Activated CD8-positive, alpha-beta memory T cell treated with anti-CD3 and anti-CD28 coated beads for 24 hours (primary cell): ENCODE results near the gene MYO7B.
A peak's percentile ranks its signal among the peaks of the same experiment; 100 is the strongest.

Experiments
- DNase-seq: peaks from one replicate; pipeline ENCODE4 v3.0.0-alpha.2; 2020

The MYO7B gene

GRCh38 chr2:127575185-127575765, 39.8 kb downstream of the MYO7B start:
- DNase-seq, result no peak

GRCh38 chr2:127575941-127576432, 40.5 kb downstream of the MYO7B start:
- peak; percentile 50 for DNase-seq

GRCh38 chr2:127576433-127577207, 41.1 kb downstream of the MYO7B start:
- peak; percentile 41 for DNase-seq

DNA sequence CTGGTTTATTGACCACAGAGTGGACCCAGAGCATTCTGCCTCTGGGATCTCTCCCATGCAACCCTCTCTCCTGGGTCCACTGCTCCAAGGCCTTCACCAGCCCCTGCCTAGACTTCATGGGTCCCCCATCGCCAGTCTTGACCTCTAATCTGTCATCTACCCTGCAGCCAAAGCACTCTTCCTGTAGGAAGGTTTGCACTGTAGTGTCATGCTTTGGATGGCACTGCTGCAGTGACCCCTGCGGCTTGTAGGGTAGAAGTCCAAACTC, 41.7 kb downstream of the MYO7B start:
- DNase-seq, result no peak

DNA sequence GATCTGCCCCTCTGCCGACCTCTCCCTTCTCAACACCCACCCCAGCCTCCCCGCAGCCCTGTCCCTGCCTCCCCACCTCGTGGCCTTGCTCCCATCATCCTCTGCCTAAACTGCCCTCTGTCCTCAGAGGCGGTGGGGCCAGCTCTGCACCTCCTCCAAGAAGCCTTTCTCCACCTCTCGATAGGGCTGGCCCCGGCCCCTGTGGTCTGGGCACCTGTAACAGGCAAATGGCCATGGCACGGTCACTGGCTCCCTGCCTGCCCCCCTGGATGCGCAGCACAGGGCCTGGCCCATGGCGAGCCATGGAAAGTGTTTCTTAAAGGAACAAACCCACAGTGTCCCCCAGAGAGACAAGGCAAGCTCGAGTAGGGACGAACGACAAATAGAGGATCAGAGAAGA, 42.0 kb downstream of the MYO7B start:
- DNase-seq, result peak; percentile 53

GRCh38 chr2:127577973-127578372, 42.5 kb downstream of the MYO7B start:
- DNase-seq, result peak; percentile 21

- no peak for DNase-seq
Measured at GRCh38 chr2:127578411-127578810, 42.9 kb downstream of the MYO7B start.

DNA sequence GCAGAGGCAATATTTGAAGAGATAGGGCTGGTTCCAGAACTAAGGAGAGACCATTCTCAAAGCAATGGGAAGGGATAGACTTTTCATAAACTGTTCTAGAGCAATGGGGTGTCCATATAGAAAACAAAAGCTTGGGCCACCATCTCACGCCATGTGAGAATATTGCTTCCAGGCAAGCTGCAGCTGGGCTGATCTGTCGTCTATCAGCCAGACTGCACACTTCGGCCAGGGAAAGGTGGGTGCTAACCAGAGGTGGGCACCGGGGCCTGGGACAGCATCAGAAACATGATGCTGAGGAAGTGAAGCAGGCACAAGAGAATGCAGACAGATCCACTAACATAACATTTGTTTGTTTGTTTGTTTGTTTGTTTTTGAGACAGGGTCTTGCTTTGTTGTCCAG, 43.7 kb downstream of the MYO7B start:
- DNase-seq, result no peak

- peak; percentile 35 for DNase-seq
Measured at GRCh38 chr2:127580167-127581049, 44.9 kb downstream of the MYO7B start.

DNA sequence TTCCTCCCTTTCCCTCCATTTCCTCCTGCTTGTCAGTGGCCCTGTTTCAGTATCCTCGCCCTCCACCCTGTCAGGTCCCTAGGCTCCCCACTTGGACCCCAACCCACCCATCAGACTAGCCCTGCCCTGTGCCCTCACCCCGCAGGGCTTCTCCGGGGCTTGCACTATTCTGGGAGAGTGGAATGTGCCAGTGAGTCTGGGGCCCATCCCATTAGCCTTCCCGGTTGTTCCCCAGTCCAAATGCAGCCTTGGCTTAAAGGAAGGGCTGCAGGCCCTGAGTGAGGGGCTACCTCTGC, 45.5 kb downstream of the MYO7B start:
- peak; percentile 26 for DNase-seq

GRCh38 chr2:127581516-127582490, 46.3 kb downstream of the MYO7B start:
- DNase-seq, result peak; percentile 37

DNA sequence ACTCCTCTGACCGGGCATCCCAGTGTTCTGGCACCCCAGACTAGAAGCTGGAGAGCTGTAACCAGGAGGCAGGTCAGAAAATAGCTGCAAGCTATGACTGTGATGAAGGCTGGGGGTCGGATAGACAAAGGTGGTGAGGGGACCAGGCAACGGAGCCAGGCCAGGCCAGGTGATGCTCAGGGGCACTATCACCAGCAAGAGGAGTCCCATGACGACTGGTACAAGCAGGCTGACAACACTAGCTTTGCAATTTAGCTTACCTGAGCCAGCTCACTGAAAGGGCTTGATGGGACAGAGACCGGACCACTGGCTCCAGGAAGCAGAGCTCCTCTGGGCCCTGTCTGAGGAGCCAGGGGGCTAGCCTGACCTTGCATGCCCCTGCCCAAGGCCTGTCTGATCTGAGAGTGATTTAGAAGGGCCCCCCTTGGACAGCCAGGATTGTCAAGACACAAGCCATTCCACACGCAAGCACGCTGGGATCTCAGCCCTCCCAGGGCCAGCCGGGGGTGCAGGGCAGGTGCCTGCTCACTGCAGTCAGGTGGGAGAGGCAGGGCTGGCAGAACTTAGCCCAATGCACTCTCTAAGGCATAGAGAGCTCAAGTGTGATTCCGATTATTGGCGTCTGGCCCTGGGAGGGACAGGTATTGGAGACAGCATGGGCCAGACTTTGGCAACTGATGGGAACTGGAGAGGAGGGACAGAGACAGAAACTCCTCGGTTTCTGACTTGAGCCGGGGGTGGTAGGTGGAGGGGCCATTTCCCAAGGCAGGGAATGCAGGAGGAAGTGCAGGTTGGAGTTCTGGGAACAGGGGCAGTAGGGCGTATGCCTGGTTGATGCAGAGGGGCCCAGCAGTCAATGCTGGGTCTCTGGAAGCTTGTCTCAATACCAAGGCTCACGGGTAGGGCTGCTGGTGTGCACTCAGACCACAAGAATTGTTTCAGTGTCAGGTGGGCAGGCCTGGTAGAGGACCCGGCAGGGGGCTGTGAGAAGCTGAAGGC, 47.7 kb downstream of the MYO7B start:
- DNase-seq, result peak; percentile 50

- DNase-seq, result no peak
Measured at GRCh38 chr2:127584047-127584446, 48.6 kb downstream of the MYO7B start.

DNA sequence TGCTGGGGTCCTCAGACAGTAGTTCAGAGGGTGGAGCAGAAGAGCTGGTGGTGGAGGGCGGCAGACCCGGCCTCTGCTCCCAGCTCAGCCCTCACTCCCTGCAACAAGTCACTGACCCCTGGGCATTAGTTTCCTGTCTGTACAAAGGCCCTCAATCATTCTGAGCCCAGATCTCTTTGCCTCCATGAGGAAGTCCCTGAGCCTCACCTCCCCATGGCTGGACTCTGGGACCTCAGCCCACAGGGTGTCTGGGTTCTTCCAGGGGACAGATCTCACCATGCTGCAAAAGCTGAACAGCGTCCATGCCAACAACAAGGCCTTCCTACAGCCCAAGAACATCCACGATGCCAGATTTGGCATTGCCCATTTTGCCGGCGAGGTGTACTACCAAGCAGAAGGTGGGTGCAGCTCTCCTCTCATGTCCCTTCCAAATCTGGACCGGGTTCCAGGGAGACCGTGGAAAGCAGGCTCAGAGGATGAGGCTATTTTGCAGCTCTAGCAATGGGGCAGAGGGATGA, 49.1 kb downstream of the MYO7B start:
- DNase-seq, result peak; percentile 30

DNA sequence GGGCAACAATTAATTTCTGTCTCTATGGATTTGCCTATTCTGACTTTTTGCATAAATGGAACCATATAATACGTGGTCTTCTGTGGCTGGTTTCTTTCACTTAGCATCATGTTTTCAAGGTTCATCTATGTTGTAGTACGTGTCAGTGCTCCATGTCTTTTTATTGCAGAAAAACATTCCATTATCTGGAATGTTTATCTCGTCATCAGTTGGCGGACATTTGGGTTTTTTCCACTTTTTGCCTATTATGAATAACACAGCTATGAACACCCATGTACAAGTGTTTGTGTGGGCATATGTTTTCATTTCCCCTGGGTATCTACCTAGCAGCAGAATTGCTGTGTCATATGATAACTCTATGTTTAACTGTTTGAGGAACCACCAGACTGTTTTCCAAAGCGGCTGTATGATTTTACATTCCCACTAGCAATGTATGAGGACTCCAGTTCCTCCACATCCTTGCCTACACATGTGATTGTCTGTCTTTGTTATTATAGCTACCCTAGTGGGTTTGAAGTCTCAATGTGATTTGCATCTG, 49.9 kb downstream of the MYO7B start:
- DNase-seq, result no peak

GRCh38 chr2:127586136-127586535, 50.7 kb downstream of the MYO7B start:
- DNase-seq, result no peak

DNA sequence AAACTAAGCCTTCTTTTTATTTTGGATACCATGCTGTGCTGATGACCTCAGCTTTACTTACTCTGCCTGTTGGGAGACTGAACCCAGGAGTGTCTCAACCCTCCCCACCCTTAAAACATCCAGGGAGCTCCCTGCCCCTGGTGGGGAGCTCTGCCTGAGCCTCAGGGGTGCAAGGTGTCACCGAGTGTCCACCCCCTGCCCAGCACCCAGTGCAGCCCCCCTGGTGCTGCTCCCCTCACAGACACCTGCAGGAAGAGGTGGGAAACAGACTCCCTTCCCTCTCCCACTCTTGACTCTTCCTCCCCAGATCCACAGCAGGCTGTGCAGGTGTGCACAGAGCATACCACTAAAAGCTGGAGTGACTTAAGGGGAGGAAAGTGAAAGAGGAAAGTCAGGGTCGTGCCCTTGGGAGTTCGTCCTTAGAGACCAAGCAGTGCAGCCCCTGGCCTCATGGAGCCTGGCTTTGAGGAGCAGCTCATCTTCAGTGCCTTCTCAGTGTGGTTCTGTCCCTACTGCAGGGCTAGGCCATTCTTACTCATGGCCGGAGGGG, 51.3 kb downstream of the MYO7B start:
- peak; percentile 43 for DNase-seq

DNA sequence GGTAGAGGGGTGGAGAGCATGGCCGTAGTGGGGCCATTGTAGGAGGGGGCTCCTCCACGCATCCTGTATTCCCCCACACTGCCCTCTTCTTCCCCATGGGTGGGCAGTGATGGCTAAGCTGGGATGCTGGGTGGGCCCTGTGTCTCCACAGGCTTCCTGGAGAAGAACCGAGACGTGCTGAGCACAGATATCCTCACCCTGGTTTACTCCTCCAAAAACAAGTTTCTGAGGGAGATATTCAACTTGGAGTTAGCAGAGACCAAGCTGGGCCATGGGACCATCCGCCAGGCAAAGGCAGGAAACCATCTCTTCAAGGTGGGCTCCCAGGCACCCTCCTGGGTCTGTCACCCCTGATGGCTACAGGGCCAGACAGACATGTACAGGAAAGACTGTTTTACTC, 52.8 kb downstream of the MYO7B start:
- no peak for DNase-seq

- peak; percentile 45 for DNase-seq
Measured at GRCh38 chr2:127589358-127589757, 53.9 kb downstream of the MYO7B start.

DNA sequence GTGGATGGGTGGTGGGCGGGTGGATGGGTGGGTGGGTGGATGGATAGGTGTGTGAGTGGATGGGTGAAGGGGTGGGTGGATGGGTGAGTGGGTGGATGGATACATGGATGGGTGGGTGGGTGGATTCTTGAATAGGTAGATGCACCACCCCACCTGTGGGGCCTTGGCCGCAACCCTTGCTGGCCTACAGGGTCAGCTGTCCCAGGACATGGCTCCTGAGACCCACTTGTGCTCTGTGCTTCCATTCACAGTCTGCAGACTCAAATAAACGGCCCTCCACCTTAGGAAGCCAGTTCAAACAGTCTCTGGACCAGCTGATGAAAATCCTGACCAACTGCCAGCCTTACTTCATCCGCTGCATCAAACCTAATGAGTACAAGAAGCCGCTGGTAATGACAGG, 54.4 kb downstream of the MYO7B start:
- DNase-seq, result peak; percentile 47
